ENCODE measurements around the gene KLF6. TPM values are rescaled to one million over a fixed set of nuclear protein-coding genes. Genes with fewer than 3 reads are reported as not detected.

Gene KLF6
- total and polyA plus RNA-seq, 9 of the 15 experiments (the other 6 are each of a cell fraction or from before 2014, with no cell fraction given) = 3.2 to 23.9 (median 8.0) TPM

GRCh38 chr10:3774814-3775695 is 10.0 kb downstream of the KLF6 start (continued):
- TF ChIP-seq ZBTB40 (IDR thresholded peaks at IDR 0.05) = no peak
- TF ChIP-seq ZBTB40 (CRISPR knock-in tag; IDR thresholded peaks at IDR 0.05) = no peak
- peak; percentile 78 for TF ChIP-seq MYC (IDR thresholded peaks at IDR 0.05; ENCODE audit: low read depth, low read length)
- no peak for TF ChIP-seq MYC (CRISPR knock-in tag; IDR thresholded peaks at IDR 0.05; ENCODE audit: borderline replicate concordance, low read depth)
- peak; percentile 39; the same call in 1 of the 2 replicates for TF ChIP-seq MXI1 (IDR thresholded peaks at IDR 0.05; ENCODE audit: low read depth, low read length)
- 0 out of 2 replicates have a peak, but pooled peaks have one; percentile 12 for TF ChIP-seq PML (IDR thresholded peaks at IDR 0.05; ENCODE audit: low read length)
- TF ChIP-seq LARP7 (IDR thresholded peaks at IDR 0.05) = no peak
- TF ChIP-seq MBD1 (CRISPR knock-in tag; IDR thresholded peaks at IDR 0.05) = 0 out of 2 replicates have a peak, but pooled peaks have one; percentile 52
- no peak for TF ChIP-seq PHF20 (IDR thresholded peaks at IDR 0.05; ENCODE audit: partially characterized antibody)
- TF ChIP-seq ZNF699 (CRISPR knock-in tag; IDR thresholded peaks at IDR 0.05; ENCODE audit: insufficient replicate concordance) = no peak
- 0 out of 2 replicates have a peak, but pooled peaks have one; percentile 15 for TF ChIP-seq HCFC1 (IDR thresholded peaks at IDR 0.05; ENCODE audit: low read depth, low read length)
- TF ChIP-seq SUPT5H (IDR thresholded peaks at IDR 0.05) = no peak; the same call in 1 of the 2 replicates
- TF ChIP-seq, protein P1, sequence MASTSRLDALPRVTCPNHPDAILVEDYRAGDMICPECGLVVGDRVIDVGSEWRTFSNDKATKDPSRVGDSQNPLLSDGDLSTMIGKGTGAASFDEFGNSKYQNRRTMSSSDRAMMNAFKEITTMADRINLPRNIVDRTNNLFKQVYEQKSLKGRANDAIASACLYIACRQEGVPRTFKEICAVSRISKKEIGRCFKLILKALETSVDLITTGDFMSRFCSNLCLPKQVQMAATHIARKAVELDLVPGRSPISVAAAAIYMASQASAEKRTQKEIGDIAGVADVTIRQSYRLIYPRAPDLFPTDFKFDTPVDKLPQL (IDR thresholded peaks at IDR 0.05; ENCODE audit: extremely low read depth, insufficient read length) = no peak

Data from K562 (cell line).